GM19395 (cell line): ENCODE results near the gene PRR20G.

Experiments used
- ATAC-seq: cut with Tn5 transposase; IDR thresholded peaks from one replicate; pipeline ENCODE4 v1.9.1; 2021; ENCODE audit warnings: mild to moderate bottlenecking, moderate library complexity; ENCODE audit not compliant: unreplicated experiment

The PRR20G gene

DNA sequence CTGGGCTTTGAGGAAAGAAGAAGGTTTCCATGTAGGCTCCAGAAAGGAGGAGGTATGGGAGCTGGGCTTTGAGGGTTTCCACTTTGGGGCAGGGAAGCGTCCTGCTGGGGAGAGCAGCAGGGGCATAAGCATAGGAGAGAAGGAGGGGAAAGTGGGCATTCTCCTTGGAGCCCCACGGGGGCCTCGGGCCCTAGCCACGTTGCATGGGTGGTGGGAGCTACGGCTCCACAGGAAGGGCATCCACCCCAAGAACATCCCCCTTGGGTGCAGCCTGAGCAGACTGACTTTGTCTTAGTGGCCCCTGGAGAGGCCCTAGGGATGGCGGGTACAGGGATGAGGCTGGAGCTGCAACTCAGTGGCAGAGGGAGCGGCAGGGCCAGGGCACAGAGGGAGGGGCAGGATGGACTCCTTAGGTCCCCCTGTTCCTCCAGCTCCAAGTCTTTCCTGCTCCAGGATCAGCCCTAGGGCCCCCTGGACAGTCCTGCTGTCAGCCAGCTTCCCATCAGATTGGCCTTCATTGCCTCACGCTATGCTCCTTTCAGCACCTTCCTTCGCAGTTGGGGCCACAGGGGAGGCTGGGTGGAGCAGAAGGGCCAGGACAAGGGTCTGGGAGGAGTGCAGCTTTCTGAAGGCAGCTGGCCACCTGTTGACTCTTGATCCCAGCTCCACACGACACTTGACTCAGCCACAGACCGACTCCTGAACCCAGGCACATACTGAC, 22.9 kb downstream of the PRR20G start:
- no peak for ATAC-seq

DNA sequence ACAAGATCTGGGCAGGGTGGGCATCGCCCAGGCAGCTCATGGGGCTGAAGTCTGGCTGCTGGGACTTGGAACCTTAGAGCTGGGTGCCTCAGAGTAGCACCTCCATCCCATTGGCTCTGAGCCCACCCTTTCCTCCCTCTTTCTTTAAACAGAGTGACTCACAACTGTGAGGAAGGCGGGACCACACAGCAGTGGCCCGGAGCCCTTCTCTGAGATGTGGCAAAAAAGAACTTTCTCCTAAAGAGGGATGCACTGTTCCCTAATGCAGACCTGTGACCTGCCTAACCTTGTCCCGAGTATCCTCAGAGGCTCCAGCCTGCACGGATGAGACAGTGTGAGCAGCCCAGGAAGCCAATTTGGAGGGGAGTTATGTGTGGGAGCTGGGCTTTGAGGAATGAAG, 23.6 kb downstream of the PRR20G start:
- ATAC-seq, result no peak

DNA sequence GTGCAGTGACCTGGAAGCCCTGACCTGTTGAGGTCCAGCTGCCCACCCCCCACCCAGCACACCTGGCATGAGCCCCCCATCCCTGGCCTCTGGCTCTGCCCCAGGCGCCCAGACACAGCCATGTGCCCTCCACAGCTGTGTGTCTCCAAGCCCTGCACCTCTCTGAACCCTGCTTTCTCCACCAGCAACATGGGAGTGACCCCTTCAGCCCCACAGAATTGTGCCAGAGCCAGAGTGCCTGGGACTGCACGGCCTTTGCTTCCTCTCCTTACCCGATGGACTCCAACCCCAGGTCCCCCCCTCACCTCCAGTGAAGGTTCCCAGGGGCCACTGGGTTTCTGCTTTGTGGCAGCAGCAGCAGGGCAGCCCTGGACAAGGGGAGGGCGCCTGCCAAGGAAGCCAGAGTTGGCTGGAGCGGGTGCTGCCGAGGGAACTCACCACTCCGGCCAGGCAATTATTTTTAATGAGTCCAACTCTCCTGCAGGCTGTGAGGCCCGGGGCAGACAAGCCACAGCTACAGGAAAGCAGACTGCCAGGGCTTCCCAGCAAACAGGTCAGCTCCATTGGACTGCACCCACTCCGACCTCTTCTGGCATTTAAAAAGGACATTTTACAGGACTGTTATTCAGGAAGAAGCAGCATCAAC, 24.1 kb downstream of the PRR20G start:
- no peak for ATAC-seq

GRCh38 chr3:127263037-127263436, 24.8 kb downstream of the PRR20G start:
- ATAC-seq, result no peak

GRCh38 chr3:127262533-127262932, 25.3 kb downstream of the PRR20G start:
- ATAC-seq, result no peak

DNA sequence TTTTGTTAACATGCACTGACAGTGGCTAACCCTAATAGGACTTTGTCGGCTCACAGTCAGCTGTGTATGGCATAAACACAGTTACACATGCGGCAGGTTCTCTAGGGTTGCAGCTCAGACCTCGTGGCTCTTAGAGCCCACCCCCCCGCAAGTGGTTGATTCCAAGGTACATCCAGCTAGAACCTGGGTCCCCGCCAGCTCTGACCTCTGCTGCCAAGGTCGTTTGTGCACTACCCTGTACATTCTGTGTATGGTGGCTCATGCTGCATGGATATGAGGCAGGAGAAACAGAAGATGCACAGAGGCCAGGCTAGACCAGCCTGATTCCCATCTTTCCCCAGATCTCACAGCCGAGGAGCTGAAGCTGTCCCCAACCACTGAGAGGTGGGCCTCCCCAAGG, 25.9 kb downstream of the PRR20G start:
- ATAC-seq, result no peak

GRCh38 chr3:127260826-127261555, 26.9 kb downstream of the PRR20G start:
- ATAC-seq, result no peak

DNA sequence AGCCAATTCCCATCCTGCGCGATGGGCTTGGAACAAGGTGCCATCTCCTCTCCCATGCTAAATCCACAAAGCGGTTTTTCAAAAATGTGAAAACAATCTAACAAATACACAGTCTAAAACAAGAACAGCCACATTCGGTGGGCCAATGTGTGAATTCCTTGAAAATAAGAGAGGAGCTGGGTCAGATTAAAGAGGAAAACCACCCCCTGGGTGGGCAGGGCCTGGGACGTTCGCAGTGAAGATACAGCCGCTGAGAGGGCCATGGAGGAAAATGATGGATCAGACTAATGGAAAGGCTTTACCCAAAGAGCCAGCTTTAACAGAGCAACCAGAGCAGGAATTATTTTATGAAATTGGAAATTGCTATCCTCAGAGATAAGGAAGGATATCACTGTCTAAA, 27.4 kb downstream of the PRR20G start:
- ATAC-seq, result no peak

- ATAC-seq, result no peak
Measured at GRCh38 chr3:127259882-127260281, 28.0 kb downstream of the PRR20G start.

- no peak for ATAC-seq
Measured at GRCh38 chr3:127258733-127259132, 29.1 kb downstream of the PRR20G start.

DNA sequence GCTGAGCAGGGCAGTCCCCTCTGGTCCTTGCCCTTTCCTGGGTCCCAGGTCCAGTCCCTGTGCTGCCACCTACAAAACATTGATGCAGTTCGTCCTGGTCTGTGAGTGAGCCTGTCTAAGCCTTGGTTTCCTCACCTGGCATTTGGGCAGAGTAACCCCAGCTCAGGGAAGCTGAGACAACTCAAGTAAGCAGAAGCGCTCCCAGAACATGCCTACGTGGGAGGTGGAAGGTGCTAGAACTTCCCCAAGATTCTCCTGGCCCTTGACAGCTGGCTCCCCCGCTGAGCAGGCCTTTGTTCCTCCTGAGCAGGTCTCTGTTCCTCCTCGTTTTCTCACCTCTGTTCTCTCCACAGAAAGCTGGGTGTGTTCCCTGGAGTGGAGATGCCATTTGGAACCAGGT, 30.5 kb downstream of the PRR20G start:
- no peak for ATAC-seq

DNA sequence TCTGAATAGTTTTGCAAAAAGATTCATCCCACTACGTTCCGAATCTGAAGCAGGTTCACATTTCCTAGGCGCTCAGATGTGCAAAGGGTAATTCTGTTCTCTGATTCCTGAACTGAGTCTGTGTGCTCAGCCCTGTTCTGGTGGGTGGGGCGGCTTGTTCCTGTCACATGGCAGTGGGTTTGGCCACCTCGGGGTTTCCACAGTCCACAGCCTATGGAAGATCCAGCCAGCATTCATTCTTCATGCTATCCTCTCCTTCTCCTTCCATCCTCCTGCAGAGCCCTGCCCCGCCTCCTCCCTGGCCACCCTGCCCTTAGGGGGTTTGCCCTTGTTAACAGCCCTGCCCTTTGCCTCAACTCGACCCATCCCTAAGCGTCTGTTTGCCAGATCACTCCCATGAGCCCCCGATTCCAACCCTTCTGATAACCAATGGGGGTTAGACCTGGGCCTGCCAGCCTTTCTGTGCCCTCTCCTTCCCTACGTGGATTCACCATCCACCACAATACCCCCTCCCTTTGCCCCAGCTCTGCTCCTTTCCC, 31.0 kb downstream of the PRR20G start:
- ATAC-seq, result no peak

GRCh38 chr3:127256138-127256537, 31.7 kb downstream of the PRR20G start:
- no peak for ATAC-seq

DNA sequence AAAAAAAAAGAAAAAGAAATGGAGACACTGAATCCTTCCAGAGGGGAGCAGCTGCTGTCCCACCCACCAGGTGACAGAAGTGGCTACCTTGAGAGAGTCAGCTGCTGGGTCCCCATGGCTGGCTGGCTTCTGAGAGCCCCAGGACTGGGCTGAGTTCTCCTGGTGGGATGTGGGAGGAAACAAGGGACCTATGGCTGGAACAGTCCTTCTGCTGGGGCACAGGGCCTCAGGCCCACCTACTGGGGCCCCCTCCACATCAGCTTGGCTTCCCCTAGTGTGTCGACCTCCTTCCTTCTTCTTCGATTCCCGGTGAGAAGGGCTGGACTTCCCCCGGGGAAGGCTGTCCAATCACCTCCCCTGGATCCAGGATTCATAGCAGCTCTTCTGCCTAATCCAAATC, 32.3 kb downstream of the PRR20G start:
- ATAC-seq, result no peak

- no peak for ATAC-seq
Measured at GRCh38 chr3:127254730-127255129, 33.1 kb downstream of the PRR20G start.

DNA sequence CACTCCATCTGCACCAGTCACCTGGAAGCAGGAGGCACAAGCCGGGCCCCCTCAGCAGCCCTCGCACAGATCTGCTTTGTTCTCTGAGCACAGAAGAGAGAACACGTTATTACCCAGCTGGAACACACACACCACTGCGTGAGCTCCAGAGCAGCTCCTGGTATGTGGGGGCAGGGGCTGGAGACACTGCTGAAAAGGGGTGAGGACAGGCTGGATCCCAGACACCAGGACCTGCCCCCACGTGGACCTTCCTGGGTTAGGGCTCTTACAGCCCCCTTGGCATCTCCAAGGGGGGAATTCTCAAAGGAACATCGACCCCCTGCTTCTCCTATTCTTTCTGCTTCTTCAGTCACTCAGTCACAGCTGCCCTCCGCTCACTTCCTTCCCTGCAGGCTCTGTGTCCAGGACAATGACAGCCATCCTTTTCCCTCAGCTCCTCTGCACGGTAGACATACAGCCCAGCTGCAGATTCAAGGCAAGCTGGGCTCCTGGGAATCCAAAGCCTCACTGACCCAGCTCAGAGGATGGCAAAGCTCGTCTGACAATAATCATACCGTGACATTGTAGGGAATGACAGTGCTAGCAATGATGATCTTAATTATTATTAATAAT, 33.7 kb downstream of the PRR20G start:
- ATAC-seq, result no peak

- no peak for ATAC-seq
Measured at GRCh38 chr3:127253491-127253890, 34.4 kb downstream of the PRR20G start.

DNA sequence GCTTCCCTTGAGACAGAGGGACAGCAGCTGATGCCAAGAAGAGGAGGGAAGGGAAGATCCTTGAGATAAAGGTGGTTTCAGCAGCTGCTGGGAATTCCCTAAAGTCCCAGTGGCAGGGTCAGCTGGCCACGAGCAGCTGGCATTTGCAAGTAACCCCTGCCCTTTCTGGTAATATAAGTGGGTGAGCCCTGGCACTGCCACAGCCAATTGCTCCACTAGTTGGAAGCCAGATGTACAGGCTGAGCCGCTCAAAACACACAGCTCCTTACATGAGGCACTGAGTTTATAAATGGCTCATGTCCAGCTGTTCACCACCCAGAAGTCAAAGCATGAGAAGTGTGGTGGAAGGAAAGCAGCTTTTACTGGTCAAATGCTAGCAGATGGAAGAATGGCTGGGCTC, 35.4 kb downstream of the PRR20G start:
- no peak for ATAC-seq

- ATAC-seq, result no peak
Measured at GRCh38 chr3:127250032-127250431, 37.8 kb downstream of the PRR20G start.

- ATAC-seq, result no peak
Measured at GRCh38 chr3:127247292-127247691, 40.6 kb downstream of the PRR20G start.

DNA sequence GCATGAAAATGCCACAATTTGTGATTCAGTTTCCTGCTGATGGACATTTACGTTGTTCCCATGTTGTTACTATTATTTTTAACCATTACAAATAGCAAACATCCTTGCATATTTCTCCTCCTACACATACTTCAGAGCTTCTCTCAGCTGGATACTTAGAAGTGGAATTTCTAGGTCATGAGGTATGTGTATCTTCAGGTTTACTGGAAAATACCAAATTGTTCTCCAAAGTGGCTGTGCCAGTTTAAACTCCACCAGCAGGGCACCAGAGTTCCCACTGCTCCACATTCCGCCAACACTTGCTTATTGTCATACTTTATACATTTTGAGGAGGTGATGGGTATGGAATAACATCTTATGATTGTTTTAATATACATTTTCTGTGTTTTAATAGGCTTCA, 49.2 kb downstream of the PRR20G start:
- no peak for ATAC-seq
